Bronchial epithelial cell (primary cell): Measurements from ENCODE around the gene HBG1. TPM values are rescaled to one million over a fixed set of nuclear protein-coding genes. Genes with fewer than 3 reads are reported as not detected.

Experiments used
- total RNA-seq: library from RNA; depleted of rRNA; stranded (reverse); fragments of >200 nt; gene quantifications from 2 replicates; pipeline ENCODE4 v1.2.1, GENCODE V29; 2014

The HBG1 gene
- total RNA-seq, 1 donor from 2014 or later = not detected

Other genes with a start within 250 kb of the HBG1 start
- gene OR52J3, start 203.3 kb downstream of the HBG1 start, total RNA-seq = not detected in 2 replicates
- gene OR52E2, start 190.2 kb downstream of the HBG1 start, total RNA-seq = not detected in 2 replicates
- gene OR52E1, start 180.3 kb downstream of the HBG1 start, total RNA-seq = not detected in 2 replicates
- not detected in 2 replicates for gene OR52A5, start 111.5 kb downstream of the HBG1 start, total RNA-seq
- not detected in 2 replicates for gene OR52A1, start 95.1 kb downstream of the HBG1 start, total RNA-seq
- not detected in 2 replicates for gene OR51V1, start 49.2 kb downstream of the HBG1 start, total RNA-seq
- not detected in 2 replicates for gene HBB, start 22.8 kb downstream of the HBG1 start, total RNA-seq
- gene HBD, start 15.4 kb downstream of the HBG1 start, total RNA-seq = not detected in 2 replicates
- gene HBG2, start 4.9 kb upstream of the HBG1 start, total RNA-seq = not detected in 2 replicates
- gene HBE1, start 20.1 kb upstream of the HBG1 start, total RNA-seq = not detected in 2 replicates
- not detected in 2 replicates for gene OR51B4, start 52.1 kb upstream of the HBG1 start, total RNA-seq
- gene OR51B2, start 74.4 kb upstream of the HBG1 start, total RNA-seq = not detected in 2 replicates
- gene OR51B5, start 93.7 kb upstream of the HBG1 start, total RNA-seq = not detected in 2 replicates
- gene OR51B6, start 101.7 kb upstream of the HBG1 start, total RNA-seq = not detected in 2 replicates
- not detected in 2 replicates for gene OR51M1, start 134.0 kb upstream of the HBG1 start, total RNA-seq
- not detected in 2 replicates for gene OR51Q1, start 172.3 kb upstream of the HBG1 start, total RNA-seq
- gene OR51I1, start 191.7 kb upstream of the HBG1 start, total RNA-seq = not detected in 2 replicates
- not detected in 2 replicates for gene OR51I2, start 199.5 kb upstream of the HBG1 start, total RNA-seq
- not detected in 2 replicates for gene OR52D1, start 238.8 kb upstream of the HBG1 start, total RNA-seq